COLO668 (cell line): ENCODE measurements around the gene HEBP2.

Experiments used
- DNase-seq: peaks from one replicate; lab custom pipeline; 2025; ENCODE audit not compliant: unreplicated experiment; lab: John Stamatoyannopoulos, UW

HEBP2 gene

GRCh38 chr6:138451043-138451442, 47.0 kb downstream of the HEBP2 start:
- no peak for DNase-seq

GRCh38 chr6:138454981-138455706, 51.1 kb downstream of the HEBP2 start:
- no peak for DNase-seq

GRCh38 chr6:138455746-138456400, 51.9 kb downstream of the HEBP2 start:
- DNase-seq: no peak

GRCh38 chr6:138456401-138456790, 52.4 kb downstream of the HEBP2 start:
- no peak for DNase-seq

GRCh38 chr6:138461647-138462046, 57.6 kb downstream of the HEBP2 start:
- DNase-seq: no peak

GRCh38 chr6:138464085-138464484, 60.1 kb downstream of the HEBP2 start:
- no peak for DNase-seq

- DNase-seq: no peak
Observed at GRCh38 chr6:138465007-138465645, 61.1 kb downstream of the HEBP2 start.

- no peak for DNase-seq
Observed at GRCh38 chr6:138467901-138468300, 63.9 kb downstream of the HEBP2 start.

- DNase-seq: no peak
Observed at GRCh38 chr6:138468320-138469015, 64.4 kb downstream of the HEBP2 start.
